HG03025 (cell line): ENCODE results near the gene RPTOR.

ENCODE experiments used
- ATAC-seq: cut with Tn5 transposase; IDR thresholded peaks from one replicate; pipeline ENCODE4 v1.9.1; 2021; ENCODE audit warnings: mild to moderate bottlenecking, moderate library complexity; ENCODE audit not compliant: unreplicated experiment, low FRiP score

The RPTOR gene

GRCh38 chr17:80943346-80944145 lies 398.9 kb downstream of the RPTOR start:
- ATAC-seq = no peak

GRCh38 chr17:80944326-80944725 lies 399.7 kb downstream of the RPTOR start:
- ATAC-seq = no peak

GRCh38 chr17:80945736-80946135 lies 401.1 kb downstream of the RPTOR start:
- no peak for ATAC-seq

GRCh38 chr17:80946449-80946848 lies 401.8 kb downstream of the RPTOR start:
- ATAC-seq = no peak

- ATAC-seq = no peak
Measured at GRCh38 chr17:80947200-80947940, 402.7 kb downstream of the RPTOR start.

GRCh38 chr17:80948019-80948975 lies 403.7 kb downstream of the RPTOR start:
- ATAC-seq = no peak

- no peak for ATAC-seq
Measured at GRCh38 chr17:80948976-80949450, 404.4 kb downstream of the RPTOR start.

- ATAC-seq = no peak
Measured at GRCh38 chr17:80949451-80950421, 405.1 kb downstream of the RPTOR start.

- no peak for ATAC-seq
Measured at GRCh38 chr17:80950466-80951120, 406.0 kb downstream of the RPTOR start.

- ATAC-seq = no peak
Measured at GRCh38 chr17:80951121-80952090, 406.8 kb downstream of the RPTOR start.

- no peak for ATAC-seq
Measured at GRCh38 chr17:80952291-80952690, 407.7 kb downstream of the RPTOR start.

GRCh38 chr17:80953471-80954315 lies 409.1 kb downstream of the RPTOR start:
- ATAC-seq = no peak

GRCh38 chr17:80955078-80955477 lies 410.4 kb downstream of the RPTOR start:
- no peak for ATAC-seq

- ATAC-seq = no peak
Measured at GRCh38 chr17:80955671-80956280, 411.1 kb downstream of the RPTOR start.

- no peak for ATAC-seq
Measured at GRCh38 chr17:80956321-80957190, 411.9 kb downstream of the RPTOR start.
